SK-N-MC (cell line): Measurements from ENCODE around the gene PAPPA2.

ENCODE experiments used
- EZH2 ChIP-seq: fragments of 200-600 bp; sonication (generic); IDR thresholded peaks from one replicate; pipeline ENCODE4 v1.6.1; 2017; ENCODE audit warnings: antibody characterized with exemption
- POLR2AphosphoS5 ChIP-seq: IDR thresholded peaks from 2 replicates; pipeline ENCODE4 v1.6.1; 2012; ENCODE audit warnings: mild to moderate bottlenecking, low read depth, low read length, borderline replicate concordance

- TF ChIP-seq POLR2AphosphoS5 (no peak), EZH2 (no peak)
These were observed 304.8 kb downstream of the PAPPA2 start for GRCh38 chr1:176767714-176768136.
